HUDEP-2 (cell line): Measurements from ENCODE around the gene VIPR2.

ENCODE experiments used
- DNase-seq, 76 experiments: peaks; one replicate each; lab custom pipeline; 2025; ENCODE audit not compliant: unreplicated experiment in 76 of 76; lab: John Stamatoyannopoulos, UW

VIPR2 gene

GRCh38 chr7:159068893-159069448 is 75.7 kb downstream of the VIPR2 start:
- DNase-seq = no peak

- no peak for DNase-seq
These were observed 76.2 kb downstream of the VIPR2 start for GRCh38 chr7:159068488-159068811.

- no peak for DNase-seq
These were observed 76.8 kb downstream of the VIPR2 start for GRCh38 chr7:159067576-159068487.

- no peak for DNase-seq
These were observed 77.7 kb downstream of the VIPR2 start for GRCh38 chr7:159066816-159067575.

GRCh38 chr7:159065852-159066480 is 78.7 kb downstream of the VIPR2 start:
- DNase-seq = no peak

- DNase-seq = no peak
These were observed 79.7 kb downstream of the VIPR2 start for GRCh38 chr7:159064816-159065510.

GRCh38 chr7:159064121-159064815 is 80.4 kb downstream of the VIPR2 start:
- no peak for DNase-seq

- DNase-seq = no peak
These were observed 81.4 kb downstream of the VIPR2 start for GRCh38 chr7:159063046-159063840.

- DNase-seq = no peak
These were observed 82.1 kb downstream of the VIPR2 start for GRCh38 chr7:159062569-159062968.

- no peak for DNase-seq
These were observed 82.9 kb downstream of the VIPR2 start for GRCh38 chr7:159061674-159062212.

GRCh38 chr7:159061209-159061608 is 83.5 kb downstream of the VIPR2 start:
- no peak for DNase-seq

- DNase-seq = no peak
These were observed 84.2 kb downstream of the VIPR2 start for GRCh38 chr7:159060440-159060839.

- DNase-seq = no peak
These were observed 85.0 kb downstream of the VIPR2 start for GRCh38 chr7:159059629-159060028.

- DNase-seq = no peak
These were observed 87.0 kb downstream of the VIPR2 start for GRCh38 chr7:159057647-159058046.

GRCh38 chr7:159056737-159057136 is 87.9 kb downstream of the VIPR2 start:
- DNase-seq = no peak

- no peak for DNase-seq
These were observed 92.8 kb downstream of the VIPR2 start for GRCh38 chr7:159051916-159052315.

- no peak for DNase-seq
These were observed 94.0 kb downstream of the VIPR2 start for GRCh38 chr7:159050704-159051103.

- DNase-seq = no peak
These were observed 95.2 kb downstream of the VIPR2 start for GRCh38 chr7:159049266-159050025.
